ENCODE measurements around the gene KANSL1. TPM values are rescaled to one million over a fixed set of nuclear protein-coding genes. Genes with fewer than 3 reads are reported as not detected.

Gene KANSL1
- total RNA-seq, 1 donor from 2014 or later: 91.5 TPM

- Mint-ChIP-seq H3K27me3 (ENCODE audit: low read depth) (no peaks in the 10 kb centered on the region), H3K27ac (no peak overlapping the region), H3K4me1 (ENCODE audit: low read depth) (no peaks in the 10 kb centered on the region), H3K4me3 (ENCODE audit: low read depth) (no peak overlapping the region), H3K9me3 (no peaks in the 10 kb centered on the region), H3K36me3 (ENCODE audit: low read depth) (no peaks in the 10 kb centered on the region)
- DNase-seq (ENCODE audit: low spot score): no peak
- intact Hi-C loops (cut with micrococcal nuclease): no loop called here
Observed at GRCh38 chr17:45995627-45996270, 197.5 kb downstream of the KANSL1 start.

- Mint-ChIP-seq H3K27me3 (ENCODE audit: low read depth) (no peaks in the 10 kb centered on the region), H3K9me3 (no peaks in the 10 kb centered on the region), H3K36me3 (ENCODE audit: low read depth) (no peaks in the 10 kb centered on the region), H3K27ac (no peak overlapping the region), H3K4me3 (ENCODE audit: low read depth) (no peak overlapping the region), H3K4me1 (ENCODE audit: low read depth) (no peaks in the 10 kb centered on the region)
- intact Hi-C loops (cut with micrococcal nuclease): no loop called here
- no peak for DNase-seq (ENCODE audit: low spot score)
Observed at GRCh38 chr17:45994987-45995386, 198.2 kb downstream of the KANSL1 start.

GRCh38 chr17:45993962-45994627 lies 199.1 kb downstream of the KANSL1 start:
- Mint-ChIP-seq H3K4me1 (ENCODE audit: low read depth) (no peaks in the 10 kb centered on the region), H3K27ac (no peak overlapping the region), H3K27me3 (ENCODE audit: low read depth) (no peaks in the 10 kb centered on the region), H3K4me3 (ENCODE audit: low read depth) (no peak overlapping the region), H3K36me3 (ENCODE audit: low read depth) (no peaks in the 10 kb centered on the region), H3K9me3 (no peaks in the 10 kb centered on the region)
- intact Hi-C loops (cut with micrococcal nuclease): no loop called here
- DNase-seq (ENCODE audit: low spot score): no peak

GRCh38 chr17:45992904-45993303 lies 200.3 kb downstream of the KANSL1 start:
- intact Hi-C loops (cut with micrococcal nuclease): no loop called here
- Mint-ChIP-seq H3K36me3 (ENCODE audit: low read depth) (no peaks in the 10 kb centered on the region), H3K9me3 (no peaks in the 10 kb centered on the region)

GRCh38 chr17:45992175-45992574 lies 201.1 kb downstream of the KANSL1 start:
- Mint-ChIP-seq H3K27me3 (ENCODE audit: low read depth) (no peaks in the 10 kb centered on the region), H3K36me3 (ENCODE audit: low read depth) (no peaks in the 10 kb centered on the region), H3K27ac (no peak overlapping the region), H3K9me3 (no peaks in the 10 kb centered on the region), H3K4me3 (ENCODE audit: low read depth) (no peak overlapping the region), H3K4me1 (ENCODE audit: low read depth) (no peaks in the 10 kb centered on the region)
- DNase-seq (ENCODE audit: low spot score): no peak
- intact Hi-C loops (cut with micrococcal nuclease): no loop called here

More at GRCh38 chr17:45992904-45993303, 200.3 kb downstream of the KANSL1 start:
- Mint-ChIP-seq H3K27ac (no peak overlapping the region), H3K27me3 (ENCODE audit: low read depth) (no peaks in the 10 kb centered on the region), H3K4me3 (ENCODE audit: low read depth) (no peak overlapping the region), H3K4me1 (ENCODE audit: low read depth) (no peaks in the 10 kb centered on the region)
- no peak for DNase-seq (ENCODE audit: low spot score)

GRCh38 chr17:45991341-45991740 lies 201.9 kb downstream of the KANSL1 start:
- no peaks in the 10 kb centered on the region for H3K36me3 Mint-ChIP-seq (ENCODE audit: low read depth)
- intact Hi-C loops (cut with micrococcal nuclease): no loop called here
- no peaks in the 10 kb centered on the region for H3K27me3 Mint-ChIP-seq (ENCODE audit: low read depth)
- H3K4me3 Mint-ChIP-seq (ENCODE audit: low read depth): no peak overlapping the region
- no peak overlapping the region for H3K27ac Mint-ChIP-seq
- no peaks in the 10 kb centered on the region for H3K4me1 Mint-ChIP-seq (ENCODE audit: low read depth)
- H3K9me3 Mint-ChIP-seq: no peaks in the 10 kb centered on the region
- DNase-seq (ENCODE audit: low spot score): no peak

- Mint-ChIP-seq H3K4me3 (ENCODE audit: low read depth) (no peak overlapping the region), H3K9me3 (no peaks in the 10 kb centered on the region), H3K4me1 (ENCODE audit: low read depth) (no peaks in the 10 kb centered on the region), H3K36me3 (ENCODE audit: low read depth) (no peaks in the 10 kb centered on the region), H3K27me3 (ENCODE audit: low read depth) (peaks cover under 1% of the 10 kb centered on the region), H3K27ac (no peak overlapping the region)
- no peak for DNase-seq (ENCODE audit: low spot score)
- intact Hi-C loops (cut with micrococcal nuclease): no loop called here
Observed at GRCh38 chr17:45990886-45991285, 202.3 kb downstream of the KANSL1 start.

GRCh38 chr17:45989759-45990158 lies 203.5 kb downstream of the KANSL1 start:
- H3K27ac Mint-ChIP-seq: no peak overlapping the region
- H3K4me3 Mint-ChIP-seq (ENCODE audit: low read depth): no peak overlapping the region
- DNase-seq (ENCODE audit: low spot score): no peak
- H3K9me3 Mint-ChIP-seq: no peaks in the 10 kb centered on the region
- H3K27me3 Mint-ChIP-seq (ENCODE audit: low read depth): peaks cover 5% of the 10 kb centered on the region
- H3K4me1 Mint-ChIP-seq (ENCODE audit: low read depth): no peaks in the 10 kb centered on the region
- H3K36me3 Mint-ChIP-seq (ENCODE audit: low read depth): no peaks in the 10 kb centered on the region
- intact Hi-C loops (cut with micrococcal nuclease): no loop called here

GRCh38 chr17:45987706-45988105 lies 205.5 kb downstream of the KANSL1 start:
- no peaks in the 10 kb centered on the region for H3K4me1 Mint-ChIP-seq (ENCODE audit: low read depth)
- no peaks in the 10 kb centered on the region for H3K9me3 Mint-ChIP-seq
- peaks cover 7% of the 10 kb centered on the region for H3K27me3 Mint-ChIP-seq (ENCODE audit: low read depth)
- H3K27ac Mint-ChIP-seq: no peak overlapping the region
- no peaks in the 10 kb centered on the region for H3K36me3 Mint-ChIP-seq (ENCODE audit: low read depth)
- intact Hi-C loops (cut with micrococcal nuclease): no loop called here
- no peak for DNase-seq (ENCODE audit: low spot score)
- H3K4me3 Mint-ChIP-seq (ENCODE audit: low read depth): no peak overlapping the region

GRCh38 chr17:45986056-45986455 lies 207.2 kb downstream of the KANSL1 start:
- Mint-ChIP-seq H3K9me3 (no peaks in the 10 kb centered on the region), H3K36me3 (ENCODE audit: low read depth) (no peaks in the 10 kb centered on the region), H3K4me1 (ENCODE audit: low read depth) (no peaks in the 10 kb centered on the region), H3K4me3 (ENCODE audit: low read depth) (no peak overlapping the region), H3K27me3 (ENCODE audit: low read depth) (peaks cover 7% of the 10 kb centered on the region), H3K27ac (no peak overlapping the region)
- no peak for DNase-seq (ENCODE audit: low spot score)
- intact Hi-C loops (cut with micrococcal nuclease): no loop called here

- Mint-ChIP-seq H3K9me3 (no peaks in the 10 kb centered on the region), H3K4me3 (ENCODE audit: low read depth) (no peak overlapping the region), H3K4me1 (ENCODE audit: low read depth) (no peaks in the 10 kb centered on the region), H3K27me3 (ENCODE audit: low read depth) (peaks cover 7% of the 10 kb centered on the region), H3K27ac (no peak overlapping the region), H3K36me3 (ENCODE audit: low read depth) (no peaks in the 10 kb centered on the region)
- intact Hi-C loops (cut with micrococcal nuclease): no loop called here
- no peak for DNase-seq (ENCODE audit: low spot score)
Observed at GRCh38 chr17:45985447-45985846, 207.8 kb downstream of the KANSL1 start.

GRCh38 chr17:45984368-45984767 lies 208.9 kb downstream of the KANSL1 start:
- no peaks in the 10 kb centered on the region for H3K9me3 Mint-ChIP-seq
- H3K4me1 Mint-ChIP-seq (ENCODE audit: low read depth): no peaks in the 10 kb centered on the region
- no peak for DNase-seq (ENCODE audit: low spot score)
- H3K36me3 Mint-ChIP-seq (ENCODE audit: low read depth): no peaks in the 10 kb centered on the region
- H3K4me3 Mint-ChIP-seq (ENCODE audit: low read depth): no peak overlapping the region
- intact Hi-C loops (cut with micrococcal nuclease): no loop called here
- H3K27me3 Mint-ChIP-seq (ENCODE audit: low read depth): peaks cover 7% of the 10 kb centered on the region
- no peak overlapping the region for H3K27ac Mint-ChIP-seq

GRCh38 chr17:45983614-45984310 lies 209.5 kb downstream of the KANSL1 start:
- no peak overlapping the region for H3K27ac Mint-ChIP-seq
- H3K9me3 Mint-ChIP-seq: no peaks in the 10 kb centered on the region
- no peak overlapping the region for H3K4me3 Mint-ChIP-seq (ENCODE audit: low read depth)
- no peaks in the 10 kb centered on the region for H3K36me3 Mint-ChIP-seq (ENCODE audit: low read depth)
- H3K4me1 Mint-ChIP-seq (ENCODE audit: low read depth): no peaks in the 10 kb centered on the region
- peaks cover 7% of the 10 kb centered on the region for H3K27me3 Mint-ChIP-seq (ENCODE audit: low read depth)
- intact Hi-C loops (cut with micrococcal nuclease): no loop called here
- no peak for DNase-seq (ENCODE audit: low spot score)
